Naive thymus-derived CD8-positive, alpha-beta T cell (primary cell): ENCODE data around the gene RNF217. TPM values are rescaled to one million over a fixed set of nuclear protein-coding genes. Genes with fewer than 3 reads are reported as not detected.

ENCODE experiments used
- ATAC-seq, 2 donors: fragments of 150-1000 bp; cut with Tn5 transposase in 1 of 2; sonication (Bioruptor Pico), chemical (Tn5 transposase) in 1 of 2; 1 replicate in 1 of 2; 2 replicates in 1 of 2; pipeline ENCODE4 v1.10.0; 2021; ENCODE audit warnings: mild to moderate bottlenecking in 2 of 2, moderate library complexity in 2 of 2
- POLR2A ChIA-PET: fragments of 350-600 bp; sonication (Branson Sonifier 250); formaldehyde crosslinking; loops from one replicate; lab custom pipeline; 2021; ENCODE audit warnings: antibody characterized with exemption; lab: Charles Lee
- DNase-seq, 10 donors: peaks; one replicate each; pipeline versions ENCODE4 v3.0.0 to v3.0.0-alpha.2; 2020 to 2022
- H3K27ac Mint-ChIP-seq, 10 donors: one replicate each; pipeline ENCODE4 v1.8.0; 2020 to 2022; ENCODE audit warnings: mild to moderate bottlenecking in 10 of 10, mixed read lengths in 10 of 10, moderate library complexity in 4 of 10, inconsistent platforms in 1 of 10
- H3K27me3 Mint-ChIP-seq, 5 donors: one replicate each; pipeline ENCODE4 v1.8.0; 2021 to 2022; ENCODE audit warnings: mixed read lengths in 5 of 5
- H3K36me3 Mint-ChIP-seq, 3 donors: one replicate each; pipeline ENCODE4 v1.8.0; 2020 to 2022; ENCODE audit warnings: mixed read lengths in 3 of 3, mild to moderate bottlenecking in 2 of 3, inconsistent platforms in 1 of 3
- H3K4me1 Mint-ChIP-seq, 4 donors: one replicate each; pipeline ENCODE4 v1.8.0; 2021 to 2022; ENCODE audit warnings: mixed read lengths in 4 of 4
- H3K4me3 Mint-ChIP-seq, 10 donors: one replicate each; pipeline ENCODE4 v1.8.0; 2020 to 2022; ENCODE audit warnings: mild to moderate bottlenecking in 10 of 10, mixed read lengths in 10 of 10, moderate library complexity in 6 of 10, inconsistent platforms in 1 of 10
- H3K9me3 Mint-ChIP-seq, 9 donors: one replicate each; pipeline ENCODE4 v1.8.0; 2020 to 2022; ENCODE audit warnings: mixed read lengths in 9 of 9, mild to moderate bottlenecking in 3 of 9, inconsistent platforms in 1 of 9, moderate library complexity in 1 of 9
- polyA plus RNA-seq, 3 donors: library from polyadenylated mRNA; unstranded; fragments of 300-500 nt; fragmentation: Illumina TruSeq; gene quantifications; one replicate each; pipeline ENCODE4 v1.2.3, GENCODE V29; 2021
- total RNA-seq, 8 experiments: library from RNA in 2 of 8; stranded (reverse) in 2 of 8; gene quantifications; one replicate each; pipeline ENCODE4 v1.2.3 and lab custom pipeline; 2021 to 2026

The RNF217 gene
- total and polyA plus RNA-seq, 5 experiments from 2014 or later: 0.05 TPM; not detected in 4

GRCh38 chr6:125104425-125104824, 142.2 kb downstream of the RNF217 start:
- Mint-ChIP-seq H3K4me1 (peaks cover 5 to 17% (median 7%) of the 10 kb centered on the region in 4 donors), H3K9me3 (peaks cover 0 to 18% (median 8%) of the 10 kb centered on the region in 9 donors), H3K4me3 (no peak overlapping the region), H3K27ac (no peak overlapping the region), H3K36me3 (peaks cover 0 to 9% (median 1%) of the 10 kb centered on the region in 3 donors), H3K27me3 (no peaks in the 10 kb centered on the region)
- POLR2A ChIA-PET: no interaction called here
- DNase-seq (no peak), ATAC-seq (no peak)

- peaks cover 0 to 32% (median 14%) of the 10 kb centered on the region in 3 donors for H3K36me3 Mint-ChIP-seq
- no peak for ATAC-seq
- DNase-seq: no peak
- H3K4me3 Mint-ChIP-seq: no peak overlapping the region
- H3K27ac Mint-ChIP-seq: no peak overlapping the region
- peaks cover 0 to 3% (median 0%) of the 10 kb centered on the region in 4 donors for H3K4me1 Mint-ChIP-seq
- no peaks in the 10 kb centered on the region for H3K27me3 Mint-ChIP-seq
- peaks cover 12 to 45% (median 34%) of the 10 kb centered on the region in 9 donors for H3K9me3 Mint-ChIP-seq
- POLR2A ChIA-PET: no interaction called here
Measured at GRCh38 chr6:125107048-125107447, 144.8 kb downstream of the RNF217 start.

GRCh38 chr6:125107896-125108295, 145.7 kb downstream of the RNF217 start:
- no peak for ATAC-seq
- Mint-ChIP-seq H3K4me1 (no peaks in the 10 kb centered on the region), H3K36me3 (peaks cover 0 to 32% (median 18%) of the 10 kb centered on the region in 3 donors), H3K4me3 (no peak overlapping the region), H3K9me3 (peaks cover 16 to 51% (median 34%) of the 10 kb centered on the region in 9 donors), H3K27me3 (no peaks in the 10 kb centered on the region), H3K27ac (no peak overlapping the region)
- DNase-seq: no peak
- POLR2A ChIA-PET: no interaction called here

- no peak overlapping the region for H3K27ac Mint-ChIP-seq
- no peak for ATAC-seq
- no peaks in the 10 kb centered on the region for H3K27me3 Mint-ChIP-seq
- no peak overlapping the region for H3K4me3 Mint-ChIP-seq
- peaks cover 0 to 32% (median 18%) of the 10 kb centered on the region in 3 donors for H3K36me3 Mint-ChIP-seq
- peaks cover 16 to 51% (median 34%) of the 10 kb centered on the region in 9 donors for H3K9me3 Mint-ChIP-seq
- POLR2A ChIA-PET: no interaction called here
- DNase-seq: no peak
- no peaks in the 10 kb centered on the region for H3K4me1 Mint-ChIP-seq
Measured at GRCh38 chr6:125110056-125110455, 147.8 kb downstream of the RNF217 start.

- no peak overlapping the region for H3K4me3 Mint-ChIP-seq
- no peaks in the 10 kb centered on the region for H3K4me1 Mint-ChIP-seq
- DNase-seq (no peak), ATAC-seq (no peak)
- peaks cover 0 to 2% (median under 1%) of the 10 kb centered on the region in 5 donors for H3K27me3 Mint-ChIP-seq
- POLR2A ChIA-PET: no interaction called here
- peaks cover 0 to 32% (median 18%) of the 10 kb centered on the region in 3 donors for H3K36me3 Mint-ChIP-seq
- no peak overlapping the region for H3K27ac Mint-ChIP-seq
- H3K9me3 Mint-ChIP-seq: peaks cover 16 to 51% (median 34%) of the 10 kb centered on the region in 9 donors
Measured at GRCh38 chr6:125111219-125111983, 149.2 kb downstream of the RNF217 start.

GRCh38 chr6:125112934-125113333, 150.7 kb downstream of the RNF217 start:
- Mint-ChIP-seq H3K4me3 (no peak overlapping the region), H3K36me3 (peaks cover 0 to 32% (median 18%) of the 10 kb centered on the region in 3 donors), H3K27ac (no peak overlapping the region), H3K4me1 (no peaks in the 10 kb centered on the region), H3K27me3 (peaks cover 0 to 2% (median 1%) of the 10 kb centered on the region in 5 donors), H3K9me3 (peaks cover 16 to 46% (median 34%) of the 10 kb centered on the region in 9 donors)
- no peak for DNase-seq
- ATAC-seq: no peak
- POLR2A ChIA-PET: no interaction called here

GRCh38 chr6:125114248-125114858, 152.1 kb downstream of the RNF217 start:
- H3K9me3 Mint-ChIP-seq: peaks cover 16 to 35% (median 24%) of the 10 kb centered on the region in 9 donors
- no peak overlapping the region for H3K27ac Mint-ChIP-seq
- peaks cover 0 to 2% (median 1%) of the 10 kb centered on the region in 5 donors for H3K27me3 Mint-ChIP-seq
- POLR2A ChIA-PET: no interaction called here
- H3K36me3 Mint-ChIP-seq: peaks cover 0 to 24% (median 17%) of the 10 kb centered on the region in 3 donors
- no peak overlapping the region for H3K4me3 Mint-ChIP-seq
- H3K4me1 Mint-ChIP-seq: no peaks in the 10 kb centered on the region
- ATAC-seq (no peak), DNase-seq (peak in 5 of 10 donors; percentile 4 to 47 (median 35))

GRCh38 chr6:125116170-125116569, 153.9 kb downstream of the RNF217 start:
- ATAC-seq (no peak), DNase-seq (no peak)
- no peak overlapping the region for H3K4me3 Mint-ChIP-seq
- peaks cover 4 to 17% (median 10%) of the 10 kb centered on the region in 9 donors for H3K9me3 Mint-ChIP-seq
- POLR2A ChIA-PET: no interaction called here
- no peak overlapping the region for H3K27ac Mint-ChIP-seq
- H3K27me3 Mint-ChIP-seq: peaks cover 1 to 11% (median 5%) of the 10 kb centered on the region in 5 donors
- H3K36me3 Mint-ChIP-seq: peaks cover 0 to 6% (median 4%) of the 10 kb centered on the region in 3 donors
- no peaks in the 10 kb centered on the region for H3K4me1 Mint-ChIP-seq

- H3K36me3 Mint-ChIP-seq: peaks cover 0 to 4% (median under 1%) of the 10 kb centered on the region in 3 donors
- H3K27me3 Mint-ChIP-seq: peaks cover 1 to 16% (median 5%) of the 10 kb centered on the region in 5 donors
- POLR2A ChIA-PET: no interaction called here
- no peak overlapping the region for H3K4me3 Mint-ChIP-seq
- H3K4me1 Mint-ChIP-seq: no peaks in the 10 kb centered on the region
- DNase-seq: no peak
- no peak for ATAC-seq
- no peak overlapping the region for H3K27ac Mint-ChIP-seq
- H3K9me3 Mint-ChIP-seq: peaks cover 0 to 12% (median 5%) of the 10 kb centered on the region in 9 donors
Measured at GRCh38 chr6:125116710-125117109, 154.5 kb downstream of the RNF217 start.

- Mint-ChIP-seq H3K4me1 (no peaks in the 10 kb centered on the region), H3K36me3 (no peaks in the 10 kb centered on the region), H3K4me3 (no peak overlapping the region), H3K27ac (no peak overlapping the region), H3K27me3 (peaks cover 1 to 16% (median 5%) of the 10 kb centered on the region in 5 donors), H3K9me3 (peaks cover 0 to 3% (median 0%) of the 10 kb centered on the region in 9 donors)
- ATAC-seq (no peak), DNase-seq (no peak)
- POLR2A ChIA-PET: no interaction called here
Measured at GRCh38 chr6:125117818-125118217, 155.6 kb downstream of the RNF217 start.

GRCh38 chr6:125120054-125120590, 157.9 kb downstream of the RNF217 start:
- Mint-ChIP-seq H3K36me3 (no peaks in the 10 kb centered on the region), H3K27me3 (peaks cover 1 to 23% (median 6%) of the 10 kb centered on the region in 5 donors), H3K4me3 (no peak overlapping the region), H3K9me3 (no peaks in the 10 kb centered on the region), H3K4me1 (no peaks in the 10 kb centered on the region), H3K27ac (no peak overlapping the region)
- DNase-seq (no peak), ATAC-seq (no peak)
- POLR2A ChIA-PET: no interaction called here

- no peaks in the 10 kb centered on the region for H3K9me3 Mint-ChIP-seq
- no peak overlapping the region for H3K27ac Mint-ChIP-seq
- ATAC-seq: no peak
- POLR2A ChIA-PET: no interaction called here
- H3K4me3 Mint-ChIP-seq: no peak overlapping the region
- peaks cover 0 to 26% (median 7%) of the 10 kb centered on the region in 5 donors for H3K27me3 Mint-ChIP-seq
- H3K4me1 Mint-ChIP-seq: no peaks in the 10 kb centered on the region
- no peaks in the 10 kb centered on the region for H3K36me3 Mint-ChIP-seq
- DNase-seq: no peak
Measured at GRCh38 chr6:125121894-125122293, 159.7 kb downstream of the RNF217 start.

- Mint-ChIP-seq H3K4me3 (no peak overlapping the region), H3K27me3 (peaks cover 0 to 33% (median 9%) of the 10 kb centered on the region in 5 donors), H3K4me1 (no peaks in the 10 kb centered on the region), H3K27ac (no peak overlapping the region), H3K36me3 (no peaks in the 10 kb centered on the region), H3K9me3 (peaks cover 0 to 3% (median 0%) of the 10 kb centered on the region in 9 donors)
- POLR2A ChIA-PET: no interaction called here
- ATAC-seq: no peak
- DNase-seq: no peak
Measured at GRCh38 chr6:125123051-125123450, 160.8 kb downstream of the RNF217 start.
